ENCODE measurements around the gene C16orf78.

GRCh38 chr16:49354991-49355390, 18.6 kb upstream of the C16orf78 start:
- TF ChIP-seq POLR2A (IDR thresholded peaks at IDR 0.05), result no peak
- TF ChIP-seq CTCF (IDR thresholded peaks at IDR 0.05), result no peak
